SK-N-SH treated with all-trans-retinoic acid at 6 μM for 48 hours (cell line): ENCODE measurements around the gene CASKIN1.
"Not testable (repeated sequence)": the region's sequence is repeated elsewhere in the genome, so short reads cannot be mapped to it uniquely, and the experiment has no call there.

Experiments
- ATAC-seq: fragments of 200-7000 bp; cut with Tn5 transposase; 3 replicates; pipeline ENCODE4 v1.9.1; 2020; ENCODE audit warnings: mild to moderate bottlenecking, moderate library complexity
- BACH2 ChIP-seq: fragments of 250-450 bp; sonication (Bioruptor Pico); IDR thresholded peaks from 2 replicates; pipeline ENCODE4 v1.9.0; 2021; ENCODE audit warnings: mild to moderate bottlenecking, borderline replicate concordance
- CSRNP3 ChIP-seq: fragments of 250-450 bp; sonication (Bioruptor Pico); IDR thresholded peaks from 2 replicates; pipeline ENCODE4 v1.5.1; 2021; ENCODE audit warnings: mild to moderate bottlenecking, moderate library complexity
- GLIS3 ChIP-seq: fragments of 250-450 bp; sonication (Bioruptor Pico); IDR thresholded peaks from 2 replicates; pipeline ENCODE4 v1.5.0; 2020; ENCODE audit warnings: mild to moderate bottlenecking, moderate library complexity
- ISL1 ChIP-seq: fragments of 250-450 bp; sonication (Bioruptor Pico); IDR thresholded peaks from 2 replicates; pipeline ENCODE4 v2.1.2; 2022; ENCODE audit warnings: mild to moderate bottlenecking, moderate library complexity
- OSR1 ChIP-seq: fragments of 250-450 bp; sonication (Bioruptor Pico); IDR thresholded peaks from 2 replicates; pipeline ENCODE4 v1.8.0; 2022; ENCODE audit warnings: moderate library complexity, mild to moderate bottlenecking, inconsistent platforms
- PPARA ChIP-seq: fragments of 250-450 bp; sonication (Bioruptor Pico); IDR thresholded peaks from 2 replicates; pipeline ENCODE4 v1.5.0; 2020; ENCODE audit warnings: mild to moderate bottlenecking, borderline replicate concordance
- RARB ChIP-seq: fragments of 250-450 bp; sonication (Bioruptor Pico); IDR thresholded peaks from 2 replicates; pipeline ENCODE4 v1.8.0; 2021; ENCODE audit warnings: mild to moderate bottlenecking, moderate library complexity
- SNAI2 ChIP-seq: fragments of 250-450 bp; sonication (Bioruptor Pico); IDR thresholded peaks from 2 replicates; pipeline ENCODE4 v1.5.0; 2020; ENCODE audit warnings: mild to moderate bottlenecking, moderate library complexity
- TCF4 ChIP-seq: fragments of 250-450 bp; sonication (Bioruptor Pico); IDR thresholded peaks from 2 replicates; pipeline ENCODE4 v1.8.0; 2021; ENCODE audit warnings: mild to moderate bottlenecking, moderate library complexity, borderline replicate concordance
- TOX ChIP-seq: fragments of 250-450 bp; sonication (Bioruptor Pico); IDR thresholded peaks from 2 replicates; pipeline ENCODE4 v1.8.0; 2021; ENCODE audit warnings: mild to moderate bottlenecking, moderate library complexity, borderline replicate concordance
- TSHZ2 ChIP-seq: fragments of 250-450 bp; sonication (Bioruptor Pico); IDR thresholded peaks from 2 replicates; pipeline ENCODE4 v1.5.0; 2020; ENCODE audit warnings: mild to moderate bottlenecking, moderate library complexity
- ZC3H10 ChIP-seq: fragments of 250-450 bp; sonication (Bioruptor Pico); IDR thresholded peaks from 2 replicates; pipeline ENCODE4 v1.5.1; 2021; ENCODE audit warnings: mild to moderate bottlenecking, moderate library complexity
- ZFP3 ChIP-seq: fragments of 250-450 bp; sonication (Bioruptor Pico); IDR thresholded peaks from 2 replicates; pipeline ENCODE4 v1.5.0; 2020; ENCODE audit warnings: mild to moderate bottlenecking, moderate library complexity
- ZFP30 ChIP-seq: fragments of 450-650 bp; formaldehyde crosslinking; IDR thresholded peaks from 2 replicates; pipeline ENCODE4 v1.5.0; 2022; ENCODE audit warnings: mild to moderate bottlenecking, moderate library complexity
- ZNF70 ChIP-seq: fragments of 450-650 bp; formaldehyde crosslinking; IDR thresholded peaks from 2 replicates; pipeline ENCODE4 v1.5.0; 2020; ENCODE audit warnings: mild to moderate bottlenecking, moderate library complexity
- ZNF8 ChIP-seq: fragments of 450-650 bp; formaldehyde crosslinking; IDR thresholded peaks from 2 replicates; pipeline ENCODE4 v1.5.0; 2020; ENCODE audit warnings: mild to moderate bottlenecking, moderate library complexity
- TF ChIP-seq, protein P1 (sequence below): fragments of 250-450 bp; sonication (Bioruptor Pico); IDR thresholded peaks from 2 replicates; pipeline ENCODE4 v1.8.0; 2020; ENCODE audit warnings: mild to moderate bottlenecking, moderate library complexity, borderline replicate concordance
- TF ChIP-seq, protein P2 (sequence below): fragments of 250-450 bp; sonication (Bioruptor Pico); IDR thresholded peaks from 2 replicates; pipeline ENCODE4 v1.8.0; 2021; ENCODE audit warnings: low read depth, mild to moderate bottlenecking, moderate library complexity, borderline replicate concordance

Gene CASKIN1

DNA sequence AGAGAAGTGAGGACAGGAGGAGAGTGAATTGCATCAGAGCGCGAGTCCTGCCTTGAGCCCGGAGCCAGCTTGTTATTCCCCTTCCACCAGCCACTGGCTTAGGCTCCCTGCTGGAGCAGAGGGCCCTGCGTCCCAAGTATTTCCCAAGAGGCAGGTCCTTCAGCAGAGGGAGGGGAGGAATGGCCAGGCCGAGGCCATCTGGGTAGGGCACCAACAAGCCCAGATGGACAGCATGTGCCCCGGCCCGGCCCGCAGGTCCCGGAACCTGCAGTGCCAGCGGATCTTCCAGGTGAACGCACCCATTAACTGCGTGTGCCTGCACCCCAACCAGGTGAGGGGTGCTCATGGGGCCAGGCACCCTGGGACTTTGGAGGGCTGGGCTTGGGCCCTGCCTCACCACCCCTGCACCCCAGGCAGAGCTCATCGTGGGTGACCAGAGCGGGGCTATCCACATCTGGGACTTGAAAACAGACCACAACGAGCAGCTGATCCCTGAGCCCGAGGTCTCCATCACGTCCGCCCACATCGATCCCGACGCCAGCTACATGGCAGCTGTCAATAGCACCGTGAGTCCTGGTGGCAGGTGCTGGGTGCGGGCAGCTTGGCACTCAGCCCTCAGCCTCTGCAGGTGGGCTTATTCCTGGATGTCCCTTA lies 10.5 kb upstream of the CASKIN1 start:
- TF ChIP-seq PPARA (no peak), TSHZ2 (CRISPR knock-in tag) (no peak), ISL1 (CRISPR knock-in tag) (no peak), SNAI2 (CRISPR knock-in tag) (no peak), OSR1 (CRISPR knock-in tag) (no peak)
- TF ChIP-seq, protein P1, sequence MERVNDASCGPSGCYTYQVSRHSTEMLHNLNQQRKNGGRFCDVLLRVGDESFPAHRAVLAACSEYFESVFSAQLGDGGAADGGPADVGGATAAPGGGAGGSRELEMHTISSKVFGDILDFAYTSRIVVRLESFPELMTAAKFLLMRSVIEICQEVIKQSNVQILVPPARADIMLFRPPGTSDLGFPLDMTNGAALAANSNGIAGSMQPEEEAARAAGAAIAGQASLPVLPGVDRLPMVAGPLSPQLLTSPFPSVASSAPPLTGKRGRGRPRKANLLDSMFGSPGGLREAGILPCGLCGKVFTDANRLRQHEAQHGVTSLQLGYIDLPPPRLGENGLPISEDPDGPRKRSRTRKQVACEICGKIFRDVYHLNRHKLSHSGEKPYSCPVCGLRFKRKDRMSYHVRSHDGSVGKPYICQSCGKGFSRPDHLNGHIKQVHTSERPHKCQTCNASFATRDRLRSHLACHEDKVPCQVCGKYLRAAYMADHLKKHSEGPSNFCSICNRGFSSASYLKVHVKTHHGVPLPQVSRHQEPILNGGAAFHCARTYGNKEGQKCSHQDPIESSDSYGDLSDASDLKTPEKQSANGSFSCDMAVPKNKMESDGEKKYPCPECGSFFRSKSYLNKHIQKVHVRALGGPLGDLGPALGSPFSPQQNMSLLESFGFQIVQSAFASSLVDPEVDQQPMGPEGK (CRISPR knock-in tag): no peak
- no peak for ATAC-seq

GRCh38 chr16:2206420-2206779 lies 10.0 kb upstream of the CASKIN1 start:
- ATAC-seq: no peak
- no peak for TF ChIP-seq ZFP30 (CRISPR knock-in tag)
- no peak for TF ChIP-seq TCF4 (CRISPR knock-in tag)

DNA sequence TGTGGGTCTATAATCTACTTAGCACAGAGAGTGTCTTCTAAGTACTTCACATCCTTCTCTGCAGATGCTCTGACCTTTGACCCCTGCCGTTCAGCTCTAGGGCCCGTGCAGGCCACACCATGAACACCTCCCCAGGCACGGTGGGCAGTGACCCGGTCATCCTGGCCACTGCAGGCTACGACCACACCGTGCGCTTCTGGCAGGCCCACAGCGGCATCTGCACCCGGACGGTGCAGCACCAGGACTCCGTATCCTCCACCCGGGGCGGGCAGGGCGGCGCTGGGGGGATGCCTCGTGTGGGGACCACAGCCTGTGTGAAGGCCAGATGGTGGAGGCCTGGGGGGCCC lies 9.5 kb upstream of the CASKIN1 start:
- peak; percentile 49 for ATAC-seq
- TF ChIP-seq OSR1 (CRISPR knock-in tag) (no peak), TOX (CRISPR knock-in tag) (no peak), RARB (CRISPR knock-in tag) (no peak), ZC3H10 (CRISPR knock-in tag) (no peak), PPARA (no peak), SNAI2 (CRISPR knock-in tag) (no peak)
- TF ChIP-seq, all 23 proteins: peak for 0

DNA sequence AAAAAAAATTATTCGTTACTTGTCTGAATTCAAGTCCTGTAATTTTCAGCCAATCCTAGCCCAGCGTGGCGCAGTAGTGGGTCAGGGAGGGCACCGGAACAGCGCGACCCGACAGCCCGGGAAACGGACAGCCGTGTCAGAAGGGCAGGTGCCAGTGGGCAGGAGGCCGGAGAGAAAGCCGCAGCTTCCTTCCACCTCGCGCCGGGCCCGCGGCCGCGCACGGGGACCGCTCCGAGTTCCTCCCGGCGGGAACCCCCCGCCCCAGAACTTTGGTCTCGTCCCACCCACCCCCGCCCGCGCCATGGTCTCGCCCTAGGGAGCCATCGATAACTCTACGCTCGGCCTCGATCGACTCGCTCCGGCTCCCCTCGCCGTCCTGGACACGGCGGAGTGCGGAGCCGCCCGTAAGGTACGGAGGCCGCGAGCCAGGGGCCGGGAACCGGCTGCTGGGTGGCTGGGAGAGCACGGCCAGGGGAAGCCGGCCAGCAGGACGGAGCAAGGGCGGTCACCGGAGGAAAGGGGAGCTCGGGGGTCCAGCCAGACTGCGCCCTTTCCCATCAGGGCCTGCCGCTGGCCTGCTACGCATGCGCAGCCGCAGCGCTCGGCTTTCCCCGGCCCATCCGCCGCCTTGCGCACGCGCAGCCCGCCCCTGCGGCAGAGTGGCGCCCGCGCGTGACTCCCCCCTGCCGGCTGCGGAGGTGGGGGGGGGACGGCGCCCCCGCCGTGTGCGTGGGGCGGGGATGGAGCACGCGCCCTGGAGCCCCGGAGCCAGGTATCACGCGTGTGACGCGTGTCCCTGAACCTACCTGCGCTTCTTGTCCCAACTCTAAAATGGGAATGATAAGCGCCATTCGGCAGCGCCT lies 8.9 kb upstream of the CASKIN1 start, which contains the start of gene MLST8:
Gene MLST8 (plus strand): TSS at position 351 of the 863 bp plus-strand sequence. CDS start 632 bp downstream, outside the sequence.
- ATAC-seq: peak; percentile 75
- TF ChIP-seq BACH2 (CRISPR knock-in tag): no peak
- TF ChIP-seq, protein P1 (CRISPR knock-in tag): 0 out of 2 replicates have a peak, but pooled peaks have one; percentile 37

- no peak for TF ChIP-seq PPARA
- no peak for TF ChIP-seq GLIS3 (CRISPR knock-in tag)
- TF ChIP-seq RARB (CRISPR knock-in tag): no peak
- TF ChIP-seq, protein P2, sequence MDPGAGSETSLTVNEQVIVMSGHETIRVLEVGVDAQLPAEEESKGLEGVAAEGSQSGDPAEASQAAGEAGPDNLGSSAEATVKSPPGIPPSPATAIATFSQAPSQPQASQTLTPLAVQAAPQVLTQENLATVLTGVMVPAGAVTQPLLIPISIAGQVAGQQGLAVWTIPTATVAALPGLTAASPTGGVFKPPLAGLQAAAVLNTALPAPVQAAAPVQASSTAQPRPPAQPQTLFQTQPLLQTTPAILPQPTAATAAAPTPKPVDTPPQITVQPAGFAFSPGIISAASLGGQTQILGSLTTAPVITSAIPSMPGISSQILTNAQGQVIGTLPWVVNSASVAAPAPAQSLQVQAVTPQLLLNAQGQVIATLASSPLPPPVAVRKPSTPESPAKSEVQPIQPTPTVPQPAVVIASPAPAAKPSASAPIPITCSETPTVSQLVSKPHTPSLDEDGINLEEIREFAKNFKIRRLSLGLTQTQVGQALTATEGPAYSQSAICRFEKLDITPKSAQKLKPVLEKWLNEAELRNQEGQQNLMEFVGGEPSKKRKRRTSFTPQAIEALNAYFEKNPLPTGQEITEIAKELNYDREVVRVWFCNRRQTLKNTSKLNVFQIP (CRISPR knock-in tag): no peak
- TF ChIP-seq CSRNP3 (CRISPR knock-in tag): no peak
- no peak for TF ChIP-seq ZNF8 (CRISPR knock-in tag)
- no peak for TF ChIP-seq SNAI2 (CRISPR knock-in tag)
- TF ChIP-seq ZFP3 (CRISPR knock-in tag): no peak
- no peak for TF ChIP-seq ZNF70 (CRISPR knock-in tag)
- TF ChIP-seq, all 23 proteins: peak for 0
- ATAC-seq: no peak
Measured at GRCh38 chr16:2204416-2205103, 8.2 kb upstream of the CASKIN1 start.

DNA sequence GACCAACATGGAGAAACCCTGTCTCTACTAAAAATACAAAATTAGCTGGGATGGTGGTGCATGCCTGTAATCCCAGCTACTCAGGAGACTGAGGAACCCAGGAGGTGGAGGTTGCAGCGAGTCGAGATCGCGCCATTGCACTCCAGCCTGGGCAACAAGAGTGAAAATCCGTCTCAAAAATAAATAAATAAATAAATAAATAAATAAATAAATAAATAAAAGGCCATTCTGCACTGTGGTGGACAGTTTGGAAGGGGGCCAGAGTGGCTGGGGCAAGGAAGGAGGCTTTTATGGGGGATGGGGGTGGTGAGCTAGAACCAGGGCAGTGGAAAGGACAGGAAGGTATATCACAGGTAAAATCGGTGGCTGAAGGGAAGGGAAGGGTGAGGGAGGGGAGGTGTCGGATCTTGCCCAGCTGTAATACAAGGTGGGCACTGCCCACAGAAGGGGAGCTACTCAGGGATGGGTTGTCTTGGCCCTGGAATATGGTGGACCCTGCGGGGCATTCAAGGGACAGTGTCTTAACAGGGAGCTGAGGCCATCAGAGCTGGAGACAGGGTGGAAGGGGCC lies 6.8 kb upstream of the CASKIN1 start:
- not testable (repeated sequence) for ATAC-seq
